B cell (primary cell): ENCODE results near the gene GLIPR2. TPM values are rescaled to one million over a fixed set of nuclear protein-coding genes. Genes with fewer than 3 reads are reported as not detected.

Experiments
- ATAC-seq: fragments of 200-7000 bp; cut with Tn5 transposase; one replicate; pipeline ENCODE4 v1.10.0; 2021; ENCODE audit warnings: low read depth, mild to moderate bottlenecking, moderate number of reproducible peaks, moderate library complexity
- CTCF ChIA-PET: fragments of 350-600 bp; sonication (Branson Sonifier 250); formaldehyde crosslinking; loops from one replicate; lab custom pipeline; 2021; ENCODE audit warnings: antibody characterized with exemption, inconsistent platforms; lab: Charles Lee
- POLR2A ChIA-PET: fragments of 350-600 bp; sonication (Branson Sonifier 250); formaldehyde crosslinking; loops from one replicate; lab custom pipeline; 2021; ENCODE audit warnings: antibody characterized with exemption; lab: Charles Lee
- DNase-seq: peaks from one replicate; pipeline ENCODE4 v3.0.0; 2013
- H2AFZ ChIP-seq: 2 replicates; pipeline ENCODE4 v1.6.1; 2012; ENCODE audit warnings: mild to moderate bottlenecking, low read depth, low read length; ENCODE audit not compliant: insufficient read depth, poor library complexity, severe bottlenecking
- H3K27ac ChIP-seq, 2 donors: 1 replicate in 1 of 2; 2 replicates in 1 of 2; pipeline ENCODE4 v1.5.1; 2012 to 2013; ENCODE audit warnings: low read length in 2 of 2, mild to moderate bottlenecking in 2 of 2, moderate library complexity in 1 of 2
- H3K27me3 ChIP-seq, 4 experiments: fragments of 200-600 bp in 1 of 4; sonication (generic) in 1 of 4; replicated peaks in 1 of 4; 1 replicate in 2 of 4; 2 replicates in 2 of 4; pipeline versions ENCODE4 v1.6.1 to v1.7.0; 2013 to 2016; ENCODE audit warnings: low read length in 3 of 4, mild to moderate bottlenecking in 2 of 4, mixed read lengths in 1 of 4, moderate library complexity in 1 of 4; ENCODE audit not compliant: insufficient read depth in 4 of 4, control insufficient read depth in 3 of 4; ENCODE audit errors: control extremely low read depth in 1 of 4
- H3K36me3 ChIP-seq, 2 experiments: replicated peaks in 1 of 2; 1 replicate in 1 of 2; 2 replicates in 1 of 2; pipeline versions ENCODE4 v1.6.1 to v1.7.1; 2013; ENCODE audit warnings: low read length in 1 of 2; ENCODE audit not compliant: insufficient read depth in 2 of 2, control insufficient read depth in 1 of 2; ENCODE audit errors: control extremely low read depth in 1 of 2, extremely low read depth in 1 of 2
- H3K4me1 ChIP-seq, 2 donors: fragments of 200-600 bp in 1 of 2; sonication (generic) in 1 of 2; 1 replicate in 1 of 2; 2 replicates in 1 of 2; pipeline versions ENCODE4 v1.5.1 to v1.6.1; 2013 to 2017; ENCODE audit warnings: low read length in 2 of 2; ENCODE audit not compliant: control insufficient read depth in 2 of 2, insufficient read depth in 2 of 2
- H3K4me2 ChIP-seq: replicated peaks from 2 replicates; pipeline ENCODE3; 2012; ENCODE audit warnings: mild to moderate bottlenecking, low read depth, low read length; ENCODE audit not compliant: poor library complexity, severe bottlenecking
- H3K4me3 ChIP-seq, 5 experiments: fragments of 200-600 bp in 1 of 5; sonication (generic) in 1 of 5; 1 replicate in 3 of 5; 2 replicates in 2 of 5; pipeline versions ENCODE4 v1.5.1 to v1.7.0; 2011 to 2016; ENCODE audit warnings: low read length in 4 of 5, mild to moderate bottlenecking in 4 of 5, low read depth in 2 of 5, control low read depth in 1 of 5, moderate library complexity in 1 of 5; ENCODE audit not compliant: insufficient read depth in 1 of 5; ENCODE audit errors: control extremely low read depth in 1 of 5, extremely low read depth in 1 of 5
- H3K79me2 ChIP-seq: fragments of 200-600 bp; sonication (generic); one replicate; pipeline ENCODE4 v1.6.0; 2016; ENCODE audit warnings: low read length; ENCODE audit not compliant: control insufficient read depth, insufficient read depth
- H3K9ac ChIP-seq: fragments of 200-600 bp; sonication (generic); 2 replicates; pipeline ENCODE4 v1.6.1; 2017; ENCODE audit warnings: mild to moderate bottlenecking, low read length, moderate library complexity
- H3K9me3 ChIP-seq, 3 donors: one replicate each; pipeline versions ENCODE4 v1.6.1 to v1.7.1; 2013; ENCODE audit warnings: low read length in 2 of 3; ENCODE audit not compliant: control insufficient read depth in 2 of 3, insufficient read depth in 1 of 3; ENCODE audit errors: control extremely low read depth in 1 of 3
- H4K20me1 ChIP-seq: 2 replicates; pipeline ENCODE4 v1.6.0; 2012; ENCODE audit warnings: mild to moderate bottlenecking, low read length; ENCODE audit not compliant: insufficient read depth, control insufficient read depth, poor library complexity, severe bottlenecking
- H3K27ac Mint-ChIP-seq: one replicate; pipeline ENCODE4 v1.8.0; 2021; ENCODE audit warnings: mixed read lengths
- H3K27me3 Mint-ChIP-seq: one replicate; pipeline ENCODE4 v1.8.0; 2021; ENCODE audit warnings: mixed read lengths
- H3K4me1 Mint-ChIP-seq: one replicate; pipeline ENCODE4 v1.8.0; 2021; ENCODE audit warnings: mixed read lengths
- H3K4me3 Mint-ChIP-seq: one replicate; pipeline ENCODE4 v1.8.0; 2021; ENCODE audit warnings: mixed read lengths
- H3K9me3 Mint-ChIP-seq: one replicate; pipeline ENCODE4 v1.8.0; 2022; ENCODE audit warnings: mixed read lengths; ENCODE audit not compliant: insufficient read depth
- EZH2 ChIP-seq: IDR thresholded peaks from 2 replicates; pipeline ENCODE4 v1.6.1; 2012; ENCODE audit warnings: borderline replicate concordance, low read depth, mild to moderate bottlenecking, moderate library complexity, low read length; ENCODE audit not compliant: insufficient read depth, poor library complexity, severe bottlenecking
- WGBS: methylation state at CpG from one replicate; pipeline ENCODE4 v1.1.5; 2013; ENCODE audit warnings: missing lambda C conversion rate; ENCODE audit not compliant: insufficient coverage; 5-methylcytosine and 5-hydroxymethylcytosine counted together
- intact Hi-C: fragments of 100-400 bp; cut with micrococcal nuclease; formaldehyde crosslinking; loops from one replicate; pipeline ENCODE4 v1.10.0; 2022
- polyA plus RNA-seq: library from polyadenylated mRNA; depleted of rRNA; stranded (reverse); fragments of >200 nt; gene quantifications from 2 replicates; pipeline ENCODE4 v1.2.3, GENCODE V29; 2012
- total RNA-seq, 2 donors: library from RNA; stranded (reverse); fragments of 120-200 nt in 1 of 2; gene quantifications; 1 replicate in 1 of 2; 2 replicates in 1 of 2; pipeline versions ENCODE4 v1.2.3 to v1.2.4, GENCODE V29; 2013 to 2022
- TF ChIP-seq, protein P1 (sequence below): fragments of 200-600 bp; IDR thresholded peaks from one replicate; pipeline ENCODE4 v1.8.0; 2022; ENCODE audit warnings: antibody characterized with exemption, mild to moderate bottlenecking

GLIPR2 gene
- total and polyA plus RNA-seq, 2 donors (not counting 1 experiment from before 2014, with no cell fraction given) = 13.7 to 14.6 TPM

DNA sequence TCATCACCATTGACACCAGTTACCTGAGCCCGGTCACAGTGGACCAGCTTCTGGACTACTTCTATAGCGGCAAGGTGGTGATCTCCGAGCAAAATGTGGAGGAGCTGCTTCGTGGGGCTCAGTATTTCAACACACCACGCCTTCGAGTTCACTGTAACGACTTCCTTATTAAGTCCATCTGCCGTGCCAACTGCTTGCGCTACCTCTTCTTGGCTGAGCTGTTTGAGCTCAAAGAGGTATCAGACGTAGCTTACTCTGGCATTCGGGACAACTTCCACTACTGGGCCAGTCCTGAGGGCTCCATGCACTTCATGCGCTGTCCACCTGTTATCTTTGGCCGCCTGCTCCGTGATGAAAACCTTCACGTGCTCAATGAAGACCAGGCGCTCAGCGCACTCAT lies 33.2 kb downstream of the GLIPR2 start:
- H3K27me3 Mint-ChIP-seq = peaks cover 2% of the 10 kb centered on the region
- H3K9me3 Mint-ChIP-seq = no peaks in the 10 kb centered on the region
- ChIA-PET POLR2A (no interaction called here), CTCF (interaction anchor here (1.2 to 8.2 kb wide), 4 partner anchors 21 to 159 kb away, joined by 3 to 435 read pairs (median 47); partner anchors contain the start of genes CLTA and GLIPR2)
- Histone ChIP-seq H3K27ac (no peak overlapping the region), H3K79me2 (no peaks in the 10 kb centered on the region), H4K20me1 (no peaks in the 10 kb centered on the region), H3K4me3 (no peak overlapping the region), H3K4me1 (peaks cover 0 to 10% of the 10 kb centered on the region in 2 donors), H3K9ac (no peak overlapping the region), H3K27me3 (no peaks in the 10 kb centered on the region), H2AFZ (no peak overlapping the region), H3K4me2 (no peak overlapping the region), H3K36me3 (no peaks in the 10 kb centered on the region), H3K9me3 (peaks cover 0 to 3% (median 0%) of the 10 kb centered on the region in 3 donors)
- DNase-seq (no peak), ATAC-seq (no peak)
- no peak overlapping the region for H3K27ac Mint-ChIP-seq
- WGBS = 92% methylated on average over 15 of the region's 17 CpGs
- intact Hi-C loops = loop anchor here (10.0 kb wide), 1 partner anchor 135 kb away; the partner anchor contains the start of gene RECK
- TF ChIP-seq, protein P1, sequence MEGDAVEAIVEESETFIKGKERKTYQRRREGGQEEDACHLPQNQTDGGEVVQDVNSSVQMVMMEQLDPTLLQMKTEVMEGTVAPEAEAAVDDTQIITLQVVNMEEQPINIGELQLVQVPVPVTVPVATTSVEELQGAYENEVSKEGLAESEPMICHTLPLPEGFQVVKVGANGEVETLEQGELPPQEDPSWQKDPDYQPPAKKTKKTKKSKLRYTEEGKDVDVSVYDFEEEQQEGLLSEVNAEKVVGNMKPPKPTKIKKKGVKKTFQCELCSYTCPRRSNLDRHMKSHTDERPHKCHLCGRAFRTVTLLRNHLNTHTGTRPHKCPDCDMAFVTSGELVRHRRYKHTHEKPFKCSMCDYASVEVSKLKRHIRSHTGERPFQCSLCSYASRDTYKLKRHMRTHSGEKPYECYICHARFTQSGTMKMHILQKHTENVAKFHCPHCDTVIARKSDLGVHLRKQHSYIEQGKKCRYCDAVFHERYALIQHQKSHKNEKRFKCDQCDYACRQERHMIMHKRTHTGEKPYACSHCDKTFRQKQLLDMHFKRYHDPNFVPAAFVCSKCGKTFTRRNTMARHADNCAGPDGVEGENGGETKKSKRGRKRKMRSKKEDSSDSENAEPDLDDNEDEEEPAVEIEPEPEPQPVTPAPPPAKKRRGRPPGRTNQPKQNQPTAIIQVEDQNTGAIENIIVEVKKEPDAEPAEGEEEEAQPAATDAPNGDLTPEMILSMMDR = no peak
- no peak for TF ChIP-seq EZH2
- H3K4me3 Mint-ChIP-seq = no peak overlapping the region
- peaks cover 3% of the 10 kb centered on the region for H3K4me1 Mint-ChIP-seq

DNA sequence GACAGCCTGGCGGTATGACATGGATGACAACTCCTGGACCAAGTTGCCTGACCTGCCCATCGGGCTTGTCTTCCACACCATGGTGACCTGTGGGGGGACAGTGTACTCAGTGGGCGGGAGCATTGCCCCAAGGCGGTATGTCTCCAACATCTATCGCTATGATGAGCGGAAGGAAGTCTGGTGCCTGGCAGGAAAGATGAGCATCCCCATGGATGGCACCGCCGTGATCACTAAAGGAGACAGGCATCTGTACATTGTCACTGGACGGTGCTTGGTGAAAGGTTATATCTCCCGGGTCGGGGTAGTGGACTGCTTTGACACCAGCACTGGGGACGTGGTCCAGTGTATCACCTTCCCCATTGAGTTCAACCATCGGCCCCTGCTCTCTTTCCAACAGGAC lies 34.0 kb downstream of the GLIPR2 start:
- no peak for ATAC-seq
- Histone ChIP-seq H4K20me1 (no peaks in the 10 kb centered on the region), H3K4me1 (peaks cover 0 to 10% of the 10 kb centered on the region in 2 donors), H3K4me3 (no peak overlapping the region), H3K27ac (no peak overlapping the region), H3K36me3 (no peaks in the 10 kb centered on the region), H3K9ac (no peak overlapping the region), H3K9me3 (peaks cover 0 to 3% (median 0%) of the 10 kb centered on the region in 3 donors), H3K4me2 (no peak overlapping the region), H3K79me2 (no peaks in the 10 kb centered on the region), H3K27me3 (no peaks in the 10 kb centered on the region), H2AFZ (no peak overlapping the region)
- peaks cover 3% of the 10 kb centered on the region for H3K4me1 Mint-ChIP-seq
- TF ChIP-seq, protein P1 = no peak
- TF ChIP-seq EZH2 = no peak
- intact Hi-C loops = no loop called here
- CTCF ChIA-PET = interaction anchor here (5.4 to 8.2 kb wide), 2 partner anchors 20 to 69 kb away, joined by 44 to 435 read pairs; partner anchors contain the start of gene CLTA
- H3K27ac Mint-ChIP-seq = no peak overlapping the region
- DNase-seq = no peak
- 94% methylated on average over 13 of the region's 13 CpGs for WGBS
- H3K9me3 Mint-ChIP-seq = no peaks in the 10 kb centered on the region
- POLR2A ChIA-PET = no interaction called here
- H3K27me3 Mint-ChIP-seq = peaks cover 2% of the 10 kb centered on the region
- H3K4me3 Mint-ChIP-seq = no peak overlapping the region
